Iris pigment epithelial cell (primary cell): Measurements from ENCODE around the gene MKRN1.
"Not testable (repeated sequence)": the region's sequence is repeated elsewhere in the genome, so short reads cannot be mapped to it uniquely, and the experiment has no call there.

Experiments
- DNase-seq: peaks from one replicate; pipeline ENCODE4 v3.0.0-alpha.2; 2011; ENCODE audit warnings: low read depth

MKRN1 gene

DNA sequence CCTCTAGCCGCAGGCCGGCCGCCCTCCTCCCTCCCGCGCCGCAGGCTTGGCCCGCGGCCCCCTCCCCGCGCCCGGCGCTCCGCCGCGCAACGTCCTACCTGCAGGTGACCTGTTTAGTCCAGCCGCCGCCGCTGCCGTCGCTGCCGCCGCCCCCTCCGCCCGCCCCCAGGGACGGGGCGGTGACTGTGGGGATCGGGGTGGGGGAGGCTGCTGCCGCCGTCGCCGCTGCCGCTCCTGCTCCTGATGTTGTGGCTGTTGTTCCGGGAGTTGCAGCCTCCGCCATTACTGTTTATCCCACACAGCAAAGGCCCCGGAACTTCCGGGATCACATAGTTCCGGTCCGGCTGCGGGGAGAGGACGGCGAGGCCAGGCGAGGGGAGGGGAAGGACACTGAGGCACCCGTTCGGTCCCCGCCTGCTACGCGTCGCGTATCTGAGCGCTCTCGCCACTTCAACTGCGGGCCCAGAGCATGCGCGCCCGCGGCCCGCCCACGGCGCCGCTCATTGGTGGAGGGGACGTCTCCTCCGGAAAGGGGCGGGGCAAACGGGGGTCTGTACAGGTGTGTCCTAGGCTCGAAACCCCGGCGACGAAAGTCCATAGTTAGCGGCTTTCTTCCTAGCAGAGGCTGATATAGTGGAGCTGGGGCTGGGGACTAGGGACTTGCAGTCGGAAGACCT lies at the start of gene MKRN1:
TSS of gene MKRN1 (minus strand) at position 444 of the 677 bp plus-strand sequence. CDS start at position 283, 161 bp downstream.
- DNase-seq, result peak; percentile 91

DNA sequence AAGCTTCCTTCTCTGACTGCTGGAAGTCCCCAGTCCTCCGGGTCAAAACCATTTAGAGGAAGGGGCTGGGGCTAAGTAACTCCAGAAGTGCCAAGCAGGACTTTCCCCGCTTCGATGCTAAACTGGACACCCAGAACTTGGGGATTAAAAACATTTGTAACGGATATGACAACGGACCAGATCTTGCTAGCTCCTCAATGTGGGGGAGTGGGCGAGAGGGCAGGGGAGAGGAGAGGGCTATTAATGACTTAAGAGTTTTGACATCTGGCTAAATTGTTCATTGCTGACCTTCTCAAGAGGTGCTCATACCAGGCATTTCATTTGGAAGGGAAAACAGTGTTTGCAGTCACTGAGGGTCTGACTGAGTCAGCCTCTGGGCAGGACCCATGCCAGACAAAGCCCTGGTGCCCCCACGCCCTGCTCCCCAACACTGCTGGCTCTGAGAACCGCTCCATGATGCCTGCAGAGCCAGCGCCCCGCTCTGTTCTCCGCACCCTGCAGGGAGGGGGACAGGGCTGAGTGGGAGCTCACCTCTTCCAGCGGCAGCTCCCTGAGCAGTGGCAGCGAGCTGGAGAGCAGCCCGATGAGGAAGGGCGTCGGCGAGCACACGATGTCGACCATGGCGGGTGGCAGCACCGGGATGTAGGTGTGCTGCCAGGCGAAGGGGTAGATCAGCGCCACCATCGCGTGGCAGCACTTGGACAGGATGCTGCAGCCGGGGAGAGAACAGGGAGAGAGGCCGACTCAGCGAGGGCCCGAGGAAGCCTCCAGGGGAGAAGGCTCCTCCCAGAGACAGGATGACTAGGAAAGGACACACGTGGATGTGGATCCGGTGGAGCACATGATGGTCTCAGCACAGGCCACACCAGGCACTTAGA lies 47.7 kb upstream of the MKRN1 start:
- DNase-seq, result no peak

- no peak for DNase-seq
Measured at GRCh38 chr7:140526214-140526613, 46.9 kb upstream of the MKRN1 start.

- peak; percentile 38 for DNase-seq
Measured at GRCh38 chr7:140525743-140526142, 46.4 kb upstream of the MKRN1 start.

- DNase-seq, result no peak
Measured at GRCh38 chr7:140521421-140521820, 42.1 kb upstream of the MKRN1 start.

- DNase-seq, result no peak
Measured at GRCh38 chr7:140519007-140519399, 39.7 kb upstream of the MKRN1 start.

GRCh38 chr7:140518370-140519006 lies 39.2 kb upstream of the MKRN1 start:
- DNase-seq, result no peak

GRCh38 chr7:140517546-140518369 lies 38.5 kb upstream of the MKRN1 start:
- peak; percentile 87 for DNase-seq

DNA sequence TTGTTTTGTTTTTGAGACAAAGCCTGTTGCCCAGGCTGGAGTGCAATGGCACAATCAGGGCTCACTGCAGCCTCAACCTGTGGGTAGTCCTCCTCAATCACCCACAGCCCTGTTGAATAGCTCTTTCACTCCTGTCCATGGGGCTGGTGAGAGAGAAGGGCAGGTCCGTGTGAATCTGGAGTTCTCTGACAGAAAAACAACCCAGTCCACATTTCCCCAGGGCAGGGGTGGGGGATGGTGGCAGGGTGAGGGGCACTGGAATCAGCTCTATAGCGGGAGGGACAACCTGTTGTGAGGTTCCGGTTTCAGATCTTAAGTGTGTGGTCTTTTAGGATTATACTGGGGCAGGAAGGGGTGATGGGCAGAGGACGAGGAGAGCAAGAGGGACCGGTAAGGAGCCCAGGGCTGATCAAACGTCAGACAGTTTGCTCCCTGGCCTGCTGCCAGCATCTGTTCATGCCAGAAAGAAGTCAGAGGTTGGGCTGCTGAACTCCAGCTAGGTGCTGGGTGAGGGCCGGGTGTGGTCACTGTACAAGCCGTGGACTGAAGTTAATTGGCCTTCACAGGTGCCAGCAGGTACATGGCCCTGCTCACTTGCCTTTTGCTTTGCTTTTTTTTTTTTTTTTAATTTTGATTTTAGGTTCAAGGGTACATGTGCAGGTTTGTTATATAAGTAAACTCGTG lies 33.2 kb upstream of the MKRN1 start:
- DNase-seq, result peak; percentile 15

GRCh38 chr7:140509789-140510188 lies 30.5 kb upstream of the MKRN1 start:
- DNase-seq, result no peak

DNA sequence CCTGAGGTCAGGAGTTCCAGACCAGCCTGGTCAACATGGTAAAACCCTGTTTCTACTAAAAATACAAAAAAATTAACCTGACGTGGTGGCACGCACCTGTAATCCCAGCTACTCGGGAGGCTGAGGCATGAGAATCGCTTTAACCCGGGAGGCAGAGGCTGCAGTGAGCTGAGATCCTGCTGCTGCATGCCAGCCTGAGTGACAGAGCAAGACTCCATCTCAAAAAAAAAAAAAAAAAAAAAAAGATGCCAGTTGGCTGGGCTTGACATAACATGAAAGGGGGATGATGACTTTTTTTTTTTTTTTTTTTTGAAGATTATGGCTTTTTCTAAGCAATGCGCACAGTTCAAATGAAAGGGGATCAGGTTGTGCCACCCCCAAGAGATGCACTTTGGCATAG lies 28.3 kb upstream of the MKRN1 start:
- DNase-seq, result not testable (repeated sequence)

DNA sequence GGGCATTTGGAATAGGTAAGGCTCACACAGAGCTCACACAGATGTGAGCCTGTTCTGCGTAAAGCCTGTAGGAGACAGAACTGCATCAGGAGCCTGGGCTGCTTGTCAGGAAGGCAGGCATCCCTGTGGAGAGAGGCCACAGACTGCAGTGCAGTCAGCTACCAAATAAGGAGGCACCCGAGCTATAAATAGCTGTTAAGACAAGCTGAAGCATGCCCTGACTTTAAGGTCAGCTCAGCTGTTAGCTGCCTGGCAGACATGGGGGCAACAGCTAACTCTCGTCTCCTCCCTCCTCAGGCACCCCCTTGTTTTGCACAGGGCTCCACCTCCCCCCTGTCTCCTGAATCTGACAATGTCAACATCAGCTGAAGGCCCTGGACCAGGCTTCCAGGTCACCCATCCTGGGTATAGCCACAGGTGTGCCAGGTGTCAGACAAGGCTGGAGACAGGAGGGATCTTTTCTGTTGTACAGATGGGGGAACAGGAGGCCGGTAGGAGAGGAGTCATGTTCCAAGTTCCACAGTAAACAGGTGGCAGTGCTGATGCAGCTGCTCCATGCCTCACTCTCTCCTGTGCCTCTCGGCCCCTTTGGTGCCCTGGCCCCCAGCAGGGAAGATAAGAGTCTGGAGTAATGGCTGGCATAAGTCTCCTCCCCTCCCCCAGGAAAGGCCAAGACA lies 27.6 kb upstream of the MKRN1 start:
- peak; percentile 41 for DNase-seq

GRCh38 chr7:140501966-140502365 lies 22.7 kb upstream of the MKRN1 start:
- no peak for DNase-seq

GRCh38 chr7:140497807-140498206 lies 18.5 kb upstream of the MKRN1 start:
- DNase-seq, result not testable (repeated sequence)

DNA sequence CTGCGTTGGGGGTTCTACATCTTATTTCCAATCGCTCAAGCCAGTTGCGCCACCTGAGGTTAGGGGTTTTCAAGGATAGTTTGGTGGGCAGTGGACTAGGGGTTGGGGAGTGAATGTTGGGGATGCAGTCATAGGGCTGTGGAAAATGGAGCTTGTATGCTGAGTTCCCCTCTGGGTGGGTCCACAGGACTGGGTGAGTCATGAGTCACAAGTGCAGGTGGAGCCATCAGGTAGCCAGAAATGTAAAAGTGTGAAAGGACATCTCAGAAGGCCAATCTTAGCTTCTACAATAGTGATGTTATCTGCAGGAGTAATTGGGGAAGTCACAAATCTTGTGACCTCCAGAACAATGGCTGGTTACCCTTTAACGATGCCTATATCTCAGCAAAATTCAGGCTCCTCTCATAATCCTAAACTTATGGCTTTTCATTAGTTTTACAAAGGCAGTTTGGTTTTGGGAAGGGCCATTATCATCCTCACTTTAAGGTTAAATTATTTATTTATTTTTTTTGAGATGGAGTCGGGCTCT lies 18.0 kb upstream of the MKRN1 start:
- no peak for DNase-seq

- DNase-seq, result no peak
Measured at GRCh38 chr7:140495514-140496097, 16.3 kb upstream of the MKRN1 start.

DNA sequence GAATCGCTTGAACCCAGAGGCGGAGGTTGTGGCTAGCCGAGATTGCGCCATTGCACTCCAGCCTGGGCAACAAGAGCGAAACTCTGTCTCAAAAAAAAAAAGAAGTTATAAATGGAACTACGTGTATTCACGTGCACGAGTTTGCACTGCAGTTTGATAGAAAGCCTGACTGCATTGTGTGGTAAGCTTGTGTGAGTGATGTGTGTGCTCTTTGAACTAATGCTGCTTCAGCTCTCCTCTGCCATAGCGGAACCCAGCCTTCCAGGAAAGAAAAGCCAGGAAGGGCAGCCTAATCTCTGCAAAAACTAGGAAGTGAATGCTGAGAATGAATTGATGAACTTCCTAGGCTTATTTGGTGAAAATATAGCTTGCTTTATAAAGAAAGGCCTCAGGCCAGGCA lies 15.6 kb upstream of the MKRN1 start:
- no peak for DNase-seq

DNA sequence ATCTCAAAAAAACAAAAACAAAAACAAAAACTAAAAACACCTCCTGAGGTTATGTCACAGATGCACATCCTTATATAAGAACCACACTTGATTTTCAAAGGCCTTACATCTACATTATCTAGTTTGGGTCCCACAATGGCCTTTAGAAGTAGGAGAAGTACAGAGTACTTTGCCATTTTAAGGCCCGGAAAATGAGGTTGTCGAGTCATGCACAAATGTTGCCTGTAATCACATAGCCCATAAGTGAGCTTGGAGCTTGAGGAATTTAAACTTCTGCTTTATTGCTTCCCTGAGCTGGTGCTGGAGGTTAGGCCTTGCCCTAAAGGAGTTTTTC lies 9.7 kb upstream of the MKRN1 start:
- no peak for DNase-seq

DNA sequence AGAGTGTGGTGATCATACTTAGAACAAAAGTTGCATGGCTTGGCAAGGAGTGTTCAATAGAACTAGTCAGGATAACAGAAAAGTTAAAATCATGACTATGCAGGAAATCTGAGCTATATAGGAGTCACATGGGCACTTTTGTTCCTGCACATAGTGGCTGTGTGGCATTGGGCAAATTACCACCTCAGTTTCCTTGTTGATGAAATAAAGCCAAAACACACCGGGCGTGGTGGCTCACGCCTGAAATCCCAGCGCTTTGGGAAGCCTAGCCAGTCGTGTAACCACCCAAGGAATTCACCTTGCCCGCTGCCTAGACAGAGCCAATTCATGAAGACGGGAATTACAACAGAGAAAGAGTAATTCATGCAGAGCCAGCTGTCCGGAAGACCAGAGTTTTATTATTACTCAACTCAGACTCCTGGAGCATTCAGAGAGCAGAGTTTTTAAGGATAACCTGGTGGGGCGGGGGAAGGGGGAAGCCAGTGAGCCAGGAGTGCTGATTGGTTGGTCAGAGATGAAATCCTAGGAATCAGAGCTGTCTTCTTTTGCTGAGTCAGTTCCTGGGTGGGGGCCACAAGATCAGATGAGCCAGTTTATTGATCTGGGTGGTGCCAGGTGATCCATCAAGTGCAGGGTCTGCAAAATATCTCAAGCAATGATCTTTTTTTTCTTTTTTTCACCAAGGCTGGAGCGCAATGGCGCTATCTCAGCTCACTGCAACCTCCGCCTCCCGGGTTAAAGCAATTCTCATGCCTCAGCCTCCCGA lies 6.4 kb upstream of the MKRN1 start:
- no peak for DNase-seq
